Right lobe of liver (tissue), 6 donors: ENCODE results near the gene ETFA. TPM values are rescaled to one million over a fixed set of nuclear protein-coding genes. Genes with fewer than 3 reads are reported as not detected.

Source experiments
- ATAC-seq, 4 donors: fragments of 200-7000 bp; cut with Tn5 transposase; one replicate each; pipeline ENCODE4 v1.9.1; 2020; ENCODE audit warnings: mild to moderate bottlenecking in 4 of 4, moderate library complexity in 4 of 4
- DNase-seq, 3 donors: peaks; one replicate each; pipeline ENCODE4 v3.0.0-alpha.2; 2020
- H3K27ac ChIP-seq, 3 donors: fragments of 200-600 bp; one replicate each; pipeline ENCODE4 v1.8.0; 2022
- H3K27me3 ChIP-seq, 2 donors: fragments of 200-600 bp; one replicate each; pipeline ENCODE4 v1.8.0; 2022
- H3K36me3 ChIP-seq, 4 donors: fragments of 200-600 bp; sonication (generic) in 1 of 4; one replicate each; pipeline versions ENCODE4 v1.5.1 to v1.8.0; 2017 to 2022; ENCODE audit warnings: control low read depth in 1 of 4
- H3K4me1 ChIP-seq, 4 donors: fragments of 200-600 bp; sonication (generic) in 1 of 4; one replicate each; pipeline versions ENCODE4 v1.5.1 to v1.8.0; 2017 to 2022; ENCODE audit warnings: control low read depth in 1 of 4
- H3K4me3 ChIP-seq, 3 donors: fragments of 200-600 bp; one replicate each; pipeline ENCODE4 v1.8.0; 2022
- H3K9me3 ChIP-seq, 4 donors: fragments of 200-600 bp; sonication (generic) in 1 of 4; one replicate each; pipeline versions ENCODE4 v1.5.1 to v1.8.0; 2017 to 2022; ENCODE audit warnings: control low read depth in 1 of 4
- POLR2A ChIP-seq: fragments of 450-650 bp; IDR thresholded peaks from one replicate; pipeline ENCODE4 v1.6.1; 2017; ENCODE audit warnings: antibody characterized with exemption, mild to moderate bottlenecking
- WGBS: methylation state at CpG from one replicate; pipeline ENCODE4 v1.1.6; 2018; ENCODE audit warnings: low coverage, low lambda C conversion rate; ENCODE audit not compliant: insufficient coverage; ENCODE audit errors: missing lambda C conversion rate; 5-methylcytosine and 5-hydroxymethylcytosine counted together
- intact Hi-C, 2 donors: fragments of 100-400 bp; cut with DNase I; formaldehyde crosslinking; loops; one replicate each; pipeline versions ENCODE4 v1.11.2 to v1.14.1; 2022
- total RNA-seq, 6 experiments: library from RNA; depleted of rRNA in 2 of 6; stranded (reverse); fragments of >200 nt in 2 of 6; fragmentation: NEBNext Ultra II Directional in 3 of 6; extraction: Animal tissue kit (Norgen Biotek cat#: 25700) in 3 of 6; gene quantifications; one replicate each; pipeline versions ENCODE4 v1.1.0 to v1.2.4, GENCODE V29; 2016 to 2023
- TF ChIP-seq, protein P1 (sequence below), 4 donors: fragments of 200-600 bp in 3 of 4; fragments of 450-650 bp in 1 of 4; IDR thresholded peaks; one replicate each; pipeline versions ENCODE4 v1.5.1 to v1.8.0; 2016 to 2022; ENCODE audit warnings: antibody characterized with exemption in 4 of 4, mild to moderate bottlenecking in 2 of 4
- donor health status: DM: no; HTN: yes; CAD: no.
- donor health status: DM: no; HTN: no; CAD: no.
- donor health status: DM: no; HTN: no; CAD: no.
- donor health status: DM: no; HTN: yes; CAD: no.
- donor health status: DM: no; HTN: yes; CAD: no.

ETFA gene
- total RNA-seq, 6 experiments from 2014 or later, result 208 to 302 (median 274) TPM

DNA sequence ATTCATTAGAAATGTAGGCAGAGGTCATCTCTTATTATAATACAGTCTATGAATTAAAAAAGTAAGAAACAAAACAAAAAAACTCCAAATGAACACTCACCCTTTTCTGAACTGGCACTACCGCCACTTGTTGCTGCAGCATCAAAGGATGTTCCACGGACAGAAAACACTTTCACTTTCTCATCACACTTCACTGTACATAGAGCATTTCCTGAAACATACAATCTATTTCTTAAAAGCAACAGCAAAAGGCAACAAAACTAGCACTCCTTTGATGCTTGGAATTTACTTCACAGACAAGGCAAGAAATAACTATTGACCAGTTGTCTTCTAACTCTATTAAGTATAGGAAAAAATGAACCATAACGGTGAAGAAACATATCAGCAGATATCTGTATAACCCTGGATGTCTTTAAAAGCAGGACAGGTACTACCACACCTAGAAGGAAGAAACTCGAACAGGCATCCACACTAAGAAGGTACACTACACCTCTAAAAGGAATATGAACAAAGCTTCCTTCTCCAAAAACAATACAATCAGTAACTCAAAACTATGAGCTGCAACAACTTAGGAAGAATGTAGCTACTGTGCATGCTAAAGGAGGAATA lies 24.9 kb downstream of the ETFA start:
- Histone ChIP-seq H3K4me1 (peaks cover 0 to 10% (median 0%) of the 10 kb centered on the region in 4 donors), H3K27me3 (no peaks in the 10 kb centered on the region), H3K36me3 (peaks cover 0 to 61% (median 29%) of the 10 kb centered on the region in 4 donors), H3K9me3 (no peaks in the 10 kb centered on the region), H3K4me3 (no peak overlapping the region), H3K27ac (no peak overlapping the region)
- intact Hi-C loops, result no loop called here
- TF ChIP-seq, protein P1, sequence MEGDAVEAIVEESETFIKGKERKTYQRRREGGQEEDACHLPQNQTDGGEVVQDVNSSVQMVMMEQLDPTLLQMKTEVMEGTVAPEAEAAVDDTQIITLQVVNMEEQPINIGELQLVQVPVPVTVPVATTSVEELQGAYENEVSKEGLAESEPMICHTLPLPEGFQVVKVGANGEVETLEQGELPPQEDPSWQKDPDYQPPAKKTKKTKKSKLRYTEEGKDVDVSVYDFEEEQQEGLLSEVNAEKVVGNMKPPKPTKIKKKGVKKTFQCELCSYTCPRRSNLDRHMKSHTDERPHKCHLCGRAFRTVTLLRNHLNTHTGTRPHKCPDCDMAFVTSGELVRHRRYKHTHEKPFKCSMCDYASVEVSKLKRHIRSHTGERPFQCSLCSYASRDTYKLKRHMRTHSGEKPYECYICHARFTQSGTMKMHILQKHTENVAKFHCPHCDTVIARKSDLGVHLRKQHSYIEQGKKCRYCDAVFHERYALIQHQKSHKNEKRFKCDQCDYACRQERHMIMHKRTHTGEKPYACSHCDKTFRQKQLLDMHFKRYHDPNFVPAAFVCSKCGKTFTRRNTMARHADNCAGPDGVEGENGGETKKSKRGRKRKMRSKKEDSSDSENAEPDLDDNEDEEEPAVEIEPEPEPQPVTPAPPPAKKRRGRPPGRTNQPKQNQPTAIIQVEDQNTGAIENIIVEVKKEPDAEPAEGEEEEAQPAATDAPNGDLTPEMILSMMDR (IDR thresholded peaks at IDR 0.05), result no peak
- no peak for TF ChIP-seq POLR2A
- no peak for DNase-seq
- WGBS, result 24% methylated on average over 4 of the region's 4 CpGs
- peak; percentile 56 to 87 (median 58) for ATAC-seq

DNA sequence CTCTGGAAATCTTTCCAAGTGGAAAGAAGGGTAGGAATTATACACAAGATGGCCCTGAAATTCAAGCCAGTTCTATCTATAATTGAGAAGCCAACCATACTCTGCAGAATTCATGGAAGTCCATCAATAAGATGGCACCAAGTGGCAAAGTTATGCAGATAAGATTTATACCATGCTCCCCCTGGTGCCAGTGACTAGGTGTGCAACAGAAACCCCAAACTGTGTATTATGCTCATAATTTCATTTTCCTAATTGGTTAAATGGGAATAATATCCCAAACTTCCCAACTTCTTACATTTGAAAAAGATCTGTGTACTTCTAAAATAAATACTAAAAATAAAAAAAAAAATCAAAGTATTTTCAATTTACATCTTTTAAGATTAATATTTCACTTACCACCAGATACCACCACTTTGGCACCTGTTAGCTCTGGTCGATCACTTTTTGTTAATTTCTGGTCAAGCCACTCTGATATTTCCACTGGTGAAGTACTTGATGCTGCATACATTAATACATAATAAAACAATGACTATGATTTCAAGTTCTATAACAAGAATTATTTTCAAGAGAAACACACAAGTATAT lies 25.9 kb downstream of the ETFA start:
- Histone ChIP-seq H3K27ac (no peak overlapping the region), H3K9me3 (no peaks in the 10 kb centered on the region), H3K4me3 (no peak overlapping the region), H3K27me3 (no peaks in the 10 kb centered on the region), H3K4me1 (peaks cover 0 to 10% (median 0%) of the 10 kb centered on the region in 4 donors), H3K36me3 (peaks cover 0 to 69% (median 29%) of the 10 kb centered on the region in 4 donors)
- no peak for DNase-seq
- intact Hi-C loops, result no loop called here
- WGBS, result 100% methylated on average over 1 of the region's 1 CpG
- ATAC-seq, result peak in 1 of 4 donors; percentile 32
- TF ChIP-seq POLR2A, result no peak
- TF ChIP-seq, protein P1 (IDR thresholded peaks at IDR 0.05), result peak; percentile 4 to 35 (median 28)

DNA sequence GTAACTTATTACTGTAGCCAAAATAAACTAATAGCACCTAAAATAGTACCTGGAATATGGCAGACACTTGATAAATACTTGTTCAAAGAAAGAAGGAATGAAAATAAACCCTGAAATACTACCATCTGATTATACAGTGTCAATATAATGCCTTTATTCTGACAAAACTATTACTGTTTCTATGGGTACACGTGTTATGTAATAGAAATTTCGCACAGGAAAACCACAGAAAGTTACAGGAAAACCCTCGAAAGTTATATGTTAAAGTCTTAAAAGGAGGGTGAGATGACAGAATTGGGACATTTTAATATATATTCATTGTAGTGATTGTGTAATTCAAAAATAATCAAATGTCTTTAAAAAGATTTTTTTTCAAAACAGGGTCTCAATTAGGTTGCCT lies 28.8 kb downstream of the ETFA start:
- Histone ChIP-seq H3K36me3 (peaks cover 0 to 91% (median 32%) of the 10 kb centered on the region in 4 donors), H3K4me3 (no peak overlapping the region), H3K27ac (no peak overlapping the region), H3K27me3 (no peaks in the 10 kb centered on the region), H3K9me3 (no peaks in the 10 kb centered on the region), H3K4me1 (peaks cover 0 to 10% (median 0%) of the 10 kb centered on the region in 4 donors)
- WGBS, result 38% methylated on average over 3 of the region's 3 CpGs
- DNase-seq (no peak), ATAC-seq (no peak)
- intact Hi-C loops, result no loop called here
- TF ChIP-seq, protein P1 (IDR thresholded peaks at IDR 0.05), result no peak
- TF ChIP-seq POLR2A, result no peak

DNA sequence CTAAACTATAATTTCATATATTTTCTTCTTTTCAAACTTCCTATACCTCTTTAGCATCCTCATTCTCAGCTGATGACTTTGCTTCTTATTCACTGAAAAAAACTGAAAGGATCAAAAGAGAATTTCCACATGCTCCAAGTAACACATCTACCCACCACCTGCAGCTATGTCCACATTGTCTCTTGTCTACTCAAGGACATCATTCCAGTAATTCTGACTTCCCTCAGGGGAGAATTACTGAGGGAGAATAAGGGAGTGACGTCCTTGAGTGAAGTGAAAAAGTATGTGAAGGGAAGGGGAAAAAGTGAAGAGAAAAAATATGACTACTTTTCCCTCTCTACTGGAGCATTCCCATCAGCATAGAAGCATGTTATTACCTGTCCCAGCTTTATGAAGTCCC lies 32.6 kb downstream of the ETFA start:
- H3K4me3 ChIP-seq, result no peak overlapping the region
- ATAC-seq (no peak), DNase-seq (no peak)
- H3K27me3 ChIP-seq, result no peaks in the 10 kb centered on the region
- H3K27ac ChIP-seq, result no peak overlapping the region
- intact Hi-C loops, result no loop called here
- no peaks in the 10 kb centered on the region for H3K9me3 ChIP-seq
- no peak for TF ChIP-seq POLR2A
- TF ChIP-seq, protein P1 (IDR thresholded peaks at IDR 0.05), result no peak
- H3K36me3 ChIP-seq, result peaks cover 4 to 91% (median 22%) of the 10 kb centered on the region in 4 donors
- 100% methylated on average over 1 of the region's 1 CpG for WGBS
- no peaks in the 10 kb centered on the region for H3K4me1 ChIP-seq
